GM12878 (cell line): Measurements from ENCODE around the gene ARF3. TPM values are rescaled to one million over a fixed set of nuclear protein-coding genes. Genes with fewer than 3 reads are reported as not detected.

Source experiments
- ATAC-seq: fragments of 200-7000 bp; cut with Tn5 transposase; 3 replicates; pipeline ENCODE4 v1.9.1; 2020; ENCODE audit warnings: mild to moderate bottlenecking, moderate library complexity
- BruUV-seq: library from RNA; stranded (reverse); fragments of 400-500 nt; replicated peaks from 2 replicates; lab custom pipeline; 2021; lab: Mats Ljungman, UMichigan
- CTCF ChIA-PET: fragments of 300-600 bp; sonication (Branson Sonifier 250); formaldehyde crosslinking; extraction: SDS; loops from one replicate; lab custom pipeline; 2021; ENCODE audit warnings: inconsistent platforms; lab: Yijun Ruan, JAX
- POLR2A ChIA-PET: fragments of 350-600 bp; formaldehyde crosslinking; extraction: SDS; loops from one replicate; lab custom pipeline; 2021; ENCODE audit warnings: inconsistent platforms; lab: Charles Lee
- RAD21 ChIA-PET: fragments of 300-600 bp; sonication (Branson Sonifier 250); formaldehyde crosslinking; loops from one replicate; lab custom pipeline; 2023; ENCODE audit warnings: antibody characterized with exemption; ENCODE audit not compliant: unreplicated experiment; lab: Charles Lee
- SMC1A ChIA-PET: fragments of 300-600 bp; sonication (Branson Sonifier 250); formaldehyde crosslinking; loops from one replicate; lab custom pipeline; 2023; ENCODE audit not compliant: unreplicated experiment, uncharacterized antibody; lab: Charles Lee
- DNase-seq: peaks from one replicate; pipeline ENCODE4 v3.0.0-alpha.2; 2011; ENCODE audit warnings: low read depth, low spot score
- FAIRE-seq: peaks from 3 replicates; lab custom pipeline; 2011; peaks lifted over from hg19 to GRCh38; lab: Jason Lieb, UNC
- H2AFZ ChIP-seq: 2 replicates; pipeline ENCODE4 v1.6.0; 2011; ENCODE audit warnings: low read depth, low read length, control low read depth; ENCODE audit not compliant: control insufficient read depth
- H3K27ac ChIP-seq: 2 replicates; pipeline ENCODE4 v1.5.1; 2011; ENCODE audit warnings: control low read depth; ENCODE audit not compliant: control insufficient read depth, insufficient read depth
- H3K27me3 ChIP-seq, 2 experiments: replicated peaks in 1 of 2; 2 replicates each; pipeline versions ENCODE4 v1.6.0 to v1.6.1; 2011; ENCODE audit warnings: low read length in 1 of 2; ENCODE audit not compliant: control insufficient read depth in 2 of 2, insufficient read depth in 2 of 2
- H3K36me3 ChIP-seq, 2 experiments: 2 replicates each; pipeline ENCODE4 v1.5.1; 2011; ENCODE audit warnings: low read length in 1 of 2; ENCODE audit not compliant: control insufficient read depth in 2 of 2, insufficient read depth in 2 of 2
- H3K4me1 ChIP-seq: 2 replicates; pipeline ENCODE4 v1.6.1; 2011; ENCODE audit warnings: mild to moderate bottlenecking, low read length, moderate library complexity, mixed read lengths; ENCODE audit not compliant: control insufficient read depth, insufficient read depth
- H3K4me2 ChIP-seq: 2 replicates; pipeline ENCODE4 v1.6.0; 2011; ENCODE audit warnings: control low read depth; ENCODE audit not compliant: control insufficient read depth, insufficient read depth
- H3K4me3 ChIP-seq: fragments of 200-600 bp; sonication (generic); 2 replicates; pipeline ENCODE4 v1.5.1; 2016
- H3K79me2 ChIP-seq: 2 replicates; pipeline ENCODE4 v1.6.0; 2011; ENCODE audit warnings: low read length; ENCODE audit not compliant: control insufficient read depth, insufficient read depth
- H3K9ac ChIP-seq: 2 replicates; pipeline ENCODE4 v1.8.0; 2011; ENCODE audit warnings: low read length, control low read depth, mixed read lengths; ENCODE audit not compliant: control insufficient read depth, insufficient read depth
- H3K9me3 ChIP-seq: replicated peaks from 3 replicates; pipeline ENCODE4 v1.5.1; 2011; ENCODE audit warnings: mild to moderate bottlenecking, low read length; ENCODE audit not compliant: control insufficient read depth, insufficient read depth
- H4K20me1 ChIP-seq: 2 replicates; pipeline ENCODE4 v1.6.0; 2011; ENCODE audit not compliant: control insufficient read depth, insufficient read depth
- BRCA1 ChIP-seq: IDR thresholded peaks from 2 replicates; pipeline ENCODE4 v1.6.1; 2011; ENCODE audit warnings: low read depth, low read length, improper control_type of control experiment
- CUX1 ChIP-seq: IDR thresholded peaks from 2 replicates; pipeline ENCODE4 v1.6.1; 2012; ENCODE audit warnings: improper control_type of control experiment, low read depth, low read length; ENCODE audit not compliant: insufficient replicate concordance
- E2F4 ChIP-seq: IDR thresholded peaks from 2 replicates; pipeline ENCODE4 v1.6.1; 2012; ENCODE audit warnings: low read depth, low read length, improper control_type of control experiment
- EZH2 ChIP-seq: IDR thresholded peaks from 2 replicates; pipeline ENCODE4 v1.6.1; 2012; ENCODE audit warnings: low read depth, mild to moderate bottlenecking, control low read depth, inconsistent platforms, low read length, borderline replicate concordance; ENCODE audit not compliant: control insufficient read depth
- FOS ChIP-seq: IDR thresholded peaks from 3 replicates; pipeline ENCODE4 v1.6.1; 2011; ENCODE audit warnings: borderline replicate concordance; ENCODE audit not compliant: insufficient read length; ENCODE audit errors: extremely low read depth
- MTA2 ChIP-seq: fragments of 450-650 bp; IDR thresholded peaks from 2 replicates; pipeline ENCODE4 v1.6.1; 2016; ENCODE audit warnings: low read depth, mild to moderate bottlenecking, moderate library complexity
- NFXL1 ChIP-seq: fragments of 450-650 bp; IDR thresholded peaks from 2 replicates; pipeline ENCODE4 v1.6.1; 2017; ENCODE audit warnings: antibody characterized with exemption, mild to moderate bottlenecking, borderline replicate concordance
- NFYB ChIP-seq: IDR thresholded peaks from 2 replicates; pipeline ENCODE4 v1.6.1; 2011; ENCODE audit warnings: low read depth, mild to moderate bottlenecking, low read length, improper control_type of control experiment, moderate library complexity; ENCODE audit not compliant: insufficient read depth
- POLR2AphosphoS2 ChIP-seq: IDR thresholded peaks from 2 replicates; pipeline ENCODE4 v1.6.1; 2011; ENCODE audit warnings: low read depth, mild to moderate bottlenecking, low read length, improper control_type of control experiment, moderate library complexity
- STAT1 ChIP-seq: fragments of 450-650 bp; conservative IDR thresholded peaks from 2 replicates; pipeline ENCODE4 v1.6.1; 2014; ENCODE audit warnings: antibody characterized with exemption, mild to moderate bottlenecking
- SUZ12 ChIP-seq: fragments of 200-600 bp; sonication (generic); IDR thresholded peaks from one replicate; pipeline ENCODE4 v1.6.1; 2018; ENCODE audit warnings: antibody characterized with exemption, mild to moderate bottlenecking; ENCODE audit not compliant: unreplicated experiment
- YBX1 ChIP-seq: fragments of 450-650 bp; IDR thresholded peaks from 2 replicates; pipeline ENCODE4 v1.6.1; 2016; ENCODE audit warnings: antibody characterized with exemption
- ZBTB33 ChIP-seq: fragments of 450-650 bp; IDR thresholded peaks from 2 replicates; pipeline ENCODE4 v1.6.1; 2017; ENCODE audit warnings: mild to moderate bottlenecking
- ZZZ3 ChIP-seq: IDR thresholded peaks from 2 replicates; pipeline ENCODE4 v1.6.1; 2011; ENCODE audit warnings: low read depth; ENCODE audit not compliant: control insufficient read depth, insufficient read length
- WGBS: methylation state at CpG from one replicate; pipeline ENCODE4 v1.1.6; 2016; ENCODE audit warnings: low lambda C conversion rate; ENCODE audit not compliant: insufficient replicate concordance, insufficient coverage; ENCODE audit errors: missing lambda C conversion rate; 5-methylcytosine and 5-hydroxymethylcytosine counted together
- in situ Hi-C: fragments of 300-500 bp; cut with MboI; formaldehyde crosslinking; loops from 9 replicates; pipeline ENCODE4 v1.14.3; 2018; ENCODE audit warnings: mixed read lengths
- intact Hi-C: fragments of 100-400 bp; cut with micrococcal nuclease; formaldehyde crosslinking; loops from one replicate; pipeline ENCODE4 v1.14.2; 2022; ENCODE audit not compliant: unreplicated experiment
- polyA plus RNA-seq, 11 experiments: library from polyadenylated mRNA; depleted of rRNA in 4 of 11; unstranded in 6 of 11; stranded (reverse) in 5 of 11; fragments of >200 nt; fragmentation: Nextera tagmentation in 4 of 11; fragmentation: Illumina TruSeq in 1 of 11; extraction: Ambion mirVana in 4 of 11; extraction: Trizol in 1 of 11; gene quantifications; 1 replicate in 1 of 11; 2 replicates in 10 of 11; pipeline versions ENCODE4 v1.2.1 to v1.2.3, GENCODE V29; 2011 to 2016; ENCODE audit warnings: inconsistent platforms in 2 of 11, missing spikeins in 2 of 11, low read depth in 1 of 11
- total RNA-seq, 4 experiments: library from RNA; depleted of rRNA in 3 of 4; stranded (reverse); fragments of >200 nt in 3 of 4; fragmentation: Illumina TruSeq in 1 of 4; extraction: Trizol in 1 of 4; gene quantifications; 2 replicates each; pipeline versions ENCODE4 v1.2.1 to v1.2.3, GENCODE V29; 2013 to 2021

Gene ARF3
- total and polyA plus RNA-seq, 10 of the 15 experiments (the other 5 are each of a cell fraction or from before 2014, with no cell fraction given) = 8.7 to 263 (median 74.4) TPM

GRCh38 chr12:48933664-48934311 is 23.5 kb downstream of the ARF3 start (continued):
- no peak for TF ChIP-seq CUX1
- TF ChIP-seq SUZ12 = no peak
- TF ChIP-seq E2F4 = no peak
- no peak for TF ChIP-seq YBX1

GRCh38 chr12:48932878-48933277 is 24.4 kb downstream of the ARF3 start:
- in situ Hi-C loops (no loop called here), intact Hi-C loops (no loop called here)
- Histone ChIP-seq H4K20me1 (no peaks in the 10 kb centered on the region), H3K79me2 (no peaks in the 10 kb centered on the region), H3K9me3 (no peaks in the 10 kb centered on the region), H3K27ac (no peak overlapping the region), H2AFZ (no peak overlapping the region), H3K4me3 (no peak overlapping the region), H3K36me3 (peaks cover 14 to 17% of the 10 kb centered on the region in 2 experiments), H3K27me3 (no peaks in the 10 kb centered on the region), H3K4me1 (no peaks in the 10 kb centered on the region), H3K9ac (no peak overlapping the region), H3K4me2 (no peak overlapping the region)
- 81% methylated on average over 2 of the region's 2 CpGs for WGBS
- no peak for FAIRE-seq
- SMC1A ChIA-PET = no interaction called here
- POLR2A ChIA-PET = interaction anchor here (0.6 to 1.2 kb wide), 3 partner anchors 76 to 238 kb away, joined by 4 to 6 read pairs (median 5); no protein-coding TSS in a partner anchor
- BruUV-seq = no TSS peak
- DNase-seq = no peak
- RAD21 ChIA-PET = no interaction called here
- CTCF ChIA-PET = interaction anchor here (1.7 to 4.6 kb wide), 2 partner anchors 23 to 55 kb away, joined by 3 to 27 read pairs; no protein-coding TSS in a partner anchor
- no peak for ATAC-seq
- TF ChIP-seq EZH2 = no peak
- no peak for TF ChIP-seq NFYB
- TF ChIP-seq NFXL1 = no peak
- no peak for TF ChIP-seq ZBTB33
- TF ChIP-seq BRCA1 = no peak
- no peak for TF ChIP-seq ZZZ3
- TF ChIP-seq MTA2 = no peak
- no peak for TF ChIP-seq STAT1
- TF ChIP-seq FOS = no peak
- no peak for TF ChIP-seq POLR2AphosphoS2
